Sigmoid colon (tissue), 4 donors: ENCODE results near the gene WNT3A.

ENCODE experiments used
- POLR2A ChIP-seq, 2 donors: fragments of 450-650 bp; IDR thresholded peaks; one replicate each; pipeline ENCODE4 v1.6.1; 2016; ENCODE audit warnings: antibody characterized with exemption in 2 of 2, mild to moderate bottlenecking in 2 of 2, moderate library complexity in 2 of 2
- POLR2AphosphoS5 ChIP-seq, 4 donors: sonication (generic); formaldehyde crosslinking; IDR thresholded peaks; one replicate each; pipeline ENCODE4 v1.6.1; 2017; ENCODE audit warnings: antibody characterized with exemption in 4 of 4
- TF ChIP-seq, protein P1 (sequence below), 4 experiments: fragments of 450-650 bp in 3 of 4; fragments of 200-600 bp in 1 of 4; IDR thresholded peaks; one replicate each; pipeline ENCODE4 v1.5.1; 2016 to 2019; ENCODE audit warnings: antibody characterized with exemption in 4 of 4, mild to moderate bottlenecking in 3 of 4, moderate library complexity in 2 of 4

DNA sequence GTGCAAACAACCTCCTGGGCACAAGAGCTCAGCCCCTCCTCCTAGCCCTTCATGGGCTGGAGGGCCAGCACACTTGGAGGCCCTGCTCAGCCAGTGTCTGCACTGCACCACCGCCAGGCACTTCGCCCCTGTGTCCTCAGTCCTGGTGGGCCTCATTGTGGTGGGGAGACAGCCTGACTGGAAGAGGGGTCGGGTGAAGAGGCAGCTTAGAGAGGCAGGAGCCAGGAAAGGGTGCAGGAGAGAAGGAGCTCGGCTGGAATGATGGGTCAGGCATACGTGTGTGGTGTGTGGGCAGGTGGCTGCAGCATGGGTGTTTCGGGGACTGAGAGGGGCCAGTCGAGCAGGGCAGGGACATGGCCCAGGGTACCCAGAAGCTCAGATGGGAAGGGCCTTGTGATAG is 4.1 kb downstream of the WNT3A start:
- TF ChIP-seq POLR2A (IDR thresholded peaks at IDR 0.05), result no peak
- TF ChIP-seq POLR2AphosphoS5 (IDR thresholded peaks at IDR 0.05), result no peak
- TF ChIP-seq, protein P1, sequence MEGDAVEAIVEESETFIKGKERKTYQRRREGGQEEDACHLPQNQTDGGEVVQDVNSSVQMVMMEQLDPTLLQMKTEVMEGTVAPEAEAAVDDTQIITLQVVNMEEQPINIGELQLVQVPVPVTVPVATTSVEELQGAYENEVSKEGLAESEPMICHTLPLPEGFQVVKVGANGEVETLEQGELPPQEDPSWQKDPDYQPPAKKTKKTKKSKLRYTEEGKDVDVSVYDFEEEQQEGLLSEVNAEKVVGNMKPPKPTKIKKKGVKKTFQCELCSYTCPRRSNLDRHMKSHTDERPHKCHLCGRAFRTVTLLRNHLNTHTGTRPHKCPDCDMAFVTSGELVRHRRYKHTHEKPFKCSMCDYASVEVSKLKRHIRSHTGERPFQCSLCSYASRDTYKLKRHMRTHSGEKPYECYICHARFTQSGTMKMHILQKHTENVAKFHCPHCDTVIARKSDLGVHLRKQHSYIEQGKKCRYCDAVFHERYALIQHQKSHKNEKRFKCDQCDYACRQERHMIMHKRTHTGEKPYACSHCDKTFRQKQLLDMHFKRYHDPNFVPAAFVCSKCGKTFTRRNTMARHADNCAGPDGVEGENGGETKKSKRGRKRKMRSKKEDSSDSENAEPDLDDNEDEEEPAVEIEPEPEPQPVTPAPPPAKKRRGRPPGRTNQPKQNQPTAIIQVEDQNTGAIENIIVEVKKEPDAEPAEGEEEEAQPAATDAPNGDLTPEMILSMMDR (IDR thresholded peaks at IDR 0.05), result no peak
